ENCODE measurements around the gene TDRD1.

DNA sequence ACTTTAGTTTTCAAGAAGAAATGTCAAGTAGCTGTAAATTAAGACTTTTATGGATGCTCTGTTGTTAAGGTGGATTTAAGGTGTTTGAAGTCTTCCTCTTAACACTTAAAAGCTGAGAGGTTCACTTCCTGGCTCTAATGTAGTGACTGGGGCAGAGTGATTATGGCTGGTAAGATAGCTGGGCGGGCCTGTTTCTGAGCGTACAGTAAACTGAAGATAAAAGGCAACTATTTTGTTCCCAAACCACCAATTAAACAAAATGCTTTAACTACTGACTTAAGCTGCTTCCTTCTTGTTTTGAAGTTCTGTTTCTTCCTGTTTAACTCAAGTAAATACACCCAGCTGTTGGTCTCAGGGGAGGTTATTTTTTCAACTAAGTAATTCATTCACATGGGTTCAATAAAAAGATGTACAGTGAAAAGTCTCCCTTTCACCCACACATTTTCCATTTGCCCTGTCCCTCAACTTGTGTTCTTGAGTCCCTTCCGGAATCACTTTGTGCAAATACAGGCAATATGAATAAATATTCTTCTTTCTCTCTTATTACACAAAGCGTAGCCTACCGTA, 79.2 kb downstream of the TDRD1 start:
- no peak for TF ChIP-seq ZFP3 (CRISPR knock-in tag; IDR thresholded peaks at IDR 0.05)
- no peak for TF ChIP-seq PPARA (CRISPR knock-in tag; IDR thresholded peaks at IDR 0.05; ENCODE audit: borderline replicate concordance)
- TF ChIP-seq, protein P1, sequence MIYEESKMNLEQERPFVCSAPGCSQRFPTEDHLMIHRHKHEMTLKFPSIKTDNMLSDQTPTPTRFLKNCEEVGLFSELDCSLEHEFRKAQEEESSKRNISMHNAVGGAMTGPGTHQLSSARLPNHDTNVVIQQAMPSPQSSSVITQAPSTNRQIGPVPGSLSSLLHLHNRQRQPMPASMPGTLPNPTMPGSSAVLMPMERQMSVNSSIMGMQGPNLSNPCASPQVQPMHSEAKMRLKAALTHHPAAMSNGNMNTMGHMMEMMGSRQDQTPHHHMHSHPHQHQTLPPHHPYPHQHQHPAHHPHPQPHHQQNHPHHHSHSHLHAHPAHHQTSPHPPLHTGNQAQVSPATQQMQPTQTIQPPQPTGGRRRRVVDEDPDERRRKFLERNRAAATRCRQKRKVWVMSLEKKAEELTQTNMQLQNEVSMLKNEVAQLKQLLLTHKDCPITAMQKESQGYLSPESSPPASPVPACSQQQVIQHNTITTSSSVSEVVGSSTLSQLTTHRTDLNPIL (CRISPR knock-in tag; IDR thresholded peaks at IDR 0.05; ENCODE audit: low read depth): no peak
- TF ChIP-seq BACH2 (CRISPR knock-in tag; IDR thresholded peaks at IDR 0.05; ENCODE audit: borderline replicate concordance): no peak
- TF ChIP-seq, protein P2, sequence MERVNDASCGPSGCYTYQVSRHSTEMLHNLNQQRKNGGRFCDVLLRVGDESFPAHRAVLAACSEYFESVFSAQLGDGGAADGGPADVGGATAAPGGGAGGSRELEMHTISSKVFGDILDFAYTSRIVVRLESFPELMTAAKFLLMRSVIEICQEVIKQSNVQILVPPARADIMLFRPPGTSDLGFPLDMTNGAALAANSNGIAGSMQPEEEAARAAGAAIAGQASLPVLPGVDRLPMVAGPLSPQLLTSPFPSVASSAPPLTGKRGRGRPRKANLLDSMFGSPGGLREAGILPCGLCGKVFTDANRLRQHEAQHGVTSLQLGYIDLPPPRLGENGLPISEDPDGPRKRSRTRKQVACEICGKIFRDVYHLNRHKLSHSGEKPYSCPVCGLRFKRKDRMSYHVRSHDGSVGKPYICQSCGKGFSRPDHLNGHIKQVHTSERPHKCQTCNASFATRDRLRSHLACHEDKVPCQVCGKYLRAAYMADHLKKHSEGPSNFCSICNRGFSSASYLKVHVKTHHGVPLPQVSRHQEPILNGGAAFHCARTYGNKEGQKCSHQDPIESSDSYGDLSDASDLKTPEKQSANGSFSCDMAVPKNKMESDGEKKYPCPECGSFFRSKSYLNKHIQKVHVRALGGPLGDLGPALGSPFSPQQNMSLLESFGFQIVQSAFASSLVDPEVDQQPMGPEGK (CRISPR knock-in tag; IDR thresholded peaks at IDR 0.05; ENCODE audit: borderline replicate concordance): no peak
- TF ChIP-seq TCF4 (CRISPR knock-in tag; IDR thresholded peaks at IDR 0.05; ENCODE audit: borderline replicate concordance): no peak
- TF ChIP-seq, protein P3, sequence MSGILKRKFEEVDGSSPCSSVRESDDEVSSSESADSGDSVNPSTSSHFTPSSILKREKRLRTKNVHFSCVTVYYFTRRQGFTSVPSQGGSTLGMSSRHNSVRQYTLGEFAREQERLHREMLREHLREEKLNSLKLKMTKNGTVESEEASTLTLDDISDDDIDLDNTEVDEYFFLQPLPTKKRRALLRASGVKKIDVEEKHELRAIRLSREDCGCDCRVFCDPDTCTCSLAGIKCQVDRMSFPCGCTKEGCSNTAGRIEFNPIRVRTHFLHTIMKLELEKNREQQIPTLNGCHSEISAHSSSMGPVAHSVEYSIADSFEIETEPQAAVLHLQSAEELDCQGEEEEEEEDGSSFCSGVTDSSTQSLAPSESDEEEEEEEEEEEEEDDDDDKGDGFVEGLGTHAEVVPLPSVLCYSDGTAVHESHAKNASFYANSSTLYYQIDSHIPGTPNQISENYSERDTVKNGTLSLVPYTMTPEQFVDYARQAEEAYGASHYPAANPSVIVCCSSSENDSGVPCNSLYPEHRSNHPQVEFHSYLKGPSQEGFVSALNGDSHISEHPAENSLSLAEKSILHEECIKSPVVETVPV (CRISPR knock-in tag; IDR thresholded peaks at IDR 0.05): no peak
- no peak for TF ChIP-seq CSDC2 (CRISPR knock-in tag; IDR thresholded peaks at IDR 0.05)
- no peak for TF ChIP-seq ZC3H10 (CRISPR knock-in tag; IDR thresholded peaks at IDR 0.05)
- TF ChIP-seq ZNF8 (CRISPR knock-in tag; IDR thresholded peaks at IDR 0.05): no peak
- no peak for TF ChIP-seq GLIS3 (CRISPR knock-in tag; IDR thresholded peaks at IDR 0.05)
- no peak for TF ChIP-seq RARB (CRISPR knock-in tag; IDR thresholded peaks at IDR 0.05)
- no peak for TF ChIP-seq OSR1 (CRISPR knock-in tag; IDR thresholded peaks at IDR 0.05)
- no peak for TF ChIP-seq ZNF565 (CRISPR knock-in tag; conservative IDR thresholded peaks at IDR 0.05; ENCODE audit: low read depth)

Data from SK-N-SH treated with all-trans-retinoic acid at 6 μM for 48 hours (cell line).